NCI-H187 (cell line): ENCODE results near the gene FCRL4.
"Not testable (repeated sequence)": the region's sequence is repeated elsewhere in the genome, so short reads cannot be mapped to it uniquely, and the experiment has no call there.

Experiments used
- DNase-seq, 2 experiments: peaks; one replicate each; lab custom pipeline; 2025; lab: John Stamatoyannopoulos, UW

FCRL4 gene

DNA sequence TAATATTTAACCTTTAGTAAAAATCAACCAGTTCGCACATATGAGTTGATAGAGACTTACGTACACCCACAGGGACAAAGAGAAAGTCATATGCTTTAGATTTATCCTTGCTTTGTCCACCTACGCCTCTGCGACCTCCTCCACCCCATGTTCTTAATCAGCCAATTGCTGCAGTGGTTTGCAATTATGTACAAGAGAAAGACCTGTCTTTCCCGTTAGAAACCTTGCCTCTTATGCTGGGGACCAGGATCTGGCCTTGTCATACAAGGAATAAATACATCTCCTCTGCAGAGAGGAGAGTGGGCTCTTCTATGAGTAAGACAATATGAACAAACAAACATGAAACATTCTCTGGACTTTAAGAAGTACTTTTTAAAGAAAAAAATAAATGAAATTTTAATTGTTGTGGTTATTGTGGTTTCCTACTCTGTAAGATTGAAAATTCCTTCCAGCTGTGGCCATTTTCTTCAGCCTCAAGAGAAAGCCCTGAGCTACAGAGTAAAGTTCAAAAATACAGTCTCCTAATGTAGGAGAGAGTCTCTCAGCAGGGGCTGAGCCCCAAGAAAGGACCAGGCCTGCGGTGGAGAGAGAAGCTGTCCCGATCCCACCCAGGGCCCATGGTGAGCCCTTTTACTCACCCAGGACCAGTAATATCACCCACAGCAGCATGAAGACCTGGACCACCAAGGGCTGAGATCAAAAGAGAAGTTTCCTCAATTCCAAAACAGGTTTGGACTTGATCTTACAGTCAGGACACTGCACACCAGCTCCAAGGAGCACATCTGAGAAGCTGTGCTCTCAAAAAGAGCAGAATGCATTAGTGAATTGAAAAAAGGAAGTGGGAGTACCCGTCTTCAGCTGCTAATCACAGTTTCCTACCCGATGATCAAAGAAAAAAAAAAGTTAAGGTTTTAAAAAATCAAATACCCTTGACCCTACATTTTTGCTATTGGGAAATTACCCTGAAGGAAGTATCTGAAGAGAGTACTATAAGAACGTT is 45.9 kb downstream of the FCRL4 start, which contains the start of gene FCRL5:
Gene FCRL5 (minus strand): TSS at position 822 of the 1,000 bp plus-strand sequence. CDS start 153 bp downstream, at position 669.
- no peak for DNase-seq

DNA sequence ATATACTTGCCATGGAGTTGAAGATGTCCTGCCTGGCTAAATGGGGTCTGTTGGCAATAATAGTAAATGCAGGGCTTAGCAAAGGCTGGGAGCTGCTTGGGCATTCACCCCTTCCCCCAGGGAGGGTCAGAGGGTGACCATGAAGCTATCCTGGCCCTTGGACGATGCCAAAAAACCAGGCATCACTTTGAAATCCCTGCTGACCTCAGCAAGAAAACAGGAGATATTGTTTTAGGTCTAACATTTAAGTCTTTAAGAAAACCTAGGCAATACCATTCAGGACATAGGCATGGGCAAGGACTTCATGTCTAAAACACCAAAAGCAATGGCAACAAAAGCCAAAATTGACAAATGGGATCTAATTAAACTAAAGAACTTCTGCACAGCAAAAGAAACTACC is 49.8 kb downstream of the FCRL4 start:
- not testable (repeated sequence) for DNase-seq

DNA sequence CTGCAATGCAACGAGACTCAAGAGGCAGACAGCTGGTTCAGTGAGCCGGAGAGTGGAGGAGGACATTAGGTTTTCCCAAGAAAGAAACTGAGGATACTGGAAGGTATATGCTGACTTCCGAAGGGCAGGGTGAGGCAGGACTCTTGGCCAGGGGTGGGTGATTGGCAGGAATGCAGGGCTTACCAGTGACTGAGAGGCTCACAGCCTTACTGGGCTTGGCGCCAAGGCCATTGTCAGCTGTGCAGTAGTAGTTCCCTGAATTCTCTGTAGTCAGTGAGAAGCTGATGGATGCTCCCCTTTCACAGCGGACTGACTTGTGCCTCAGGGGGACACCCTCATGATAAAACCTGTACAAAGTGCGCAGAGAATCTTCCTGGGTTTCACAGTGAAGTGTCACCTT is 55.2 kb downstream of the FCRL4 start:
- no peak for DNase-seq

DNA sequence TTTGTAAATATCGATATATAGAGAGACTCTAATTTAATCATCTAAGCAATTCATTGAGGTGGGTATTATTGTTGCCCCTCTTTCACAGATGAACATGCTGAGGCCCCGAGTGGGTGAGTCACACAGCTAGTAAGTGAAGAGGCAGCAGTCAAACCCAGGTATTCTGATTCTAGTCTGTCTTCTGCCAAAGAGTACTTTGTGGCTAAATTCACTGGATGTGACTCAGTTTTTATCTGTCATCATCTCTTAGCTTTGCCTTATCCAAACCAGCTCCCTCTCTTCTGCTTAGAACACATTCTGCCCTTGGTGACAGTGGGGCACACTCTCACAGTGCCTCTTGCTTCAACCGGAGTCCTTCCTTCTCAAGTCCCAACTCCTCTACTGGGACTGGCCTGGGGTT is 57.0 kb downstream of the FCRL4 start:
- no peak for DNase-seq

DNA sequence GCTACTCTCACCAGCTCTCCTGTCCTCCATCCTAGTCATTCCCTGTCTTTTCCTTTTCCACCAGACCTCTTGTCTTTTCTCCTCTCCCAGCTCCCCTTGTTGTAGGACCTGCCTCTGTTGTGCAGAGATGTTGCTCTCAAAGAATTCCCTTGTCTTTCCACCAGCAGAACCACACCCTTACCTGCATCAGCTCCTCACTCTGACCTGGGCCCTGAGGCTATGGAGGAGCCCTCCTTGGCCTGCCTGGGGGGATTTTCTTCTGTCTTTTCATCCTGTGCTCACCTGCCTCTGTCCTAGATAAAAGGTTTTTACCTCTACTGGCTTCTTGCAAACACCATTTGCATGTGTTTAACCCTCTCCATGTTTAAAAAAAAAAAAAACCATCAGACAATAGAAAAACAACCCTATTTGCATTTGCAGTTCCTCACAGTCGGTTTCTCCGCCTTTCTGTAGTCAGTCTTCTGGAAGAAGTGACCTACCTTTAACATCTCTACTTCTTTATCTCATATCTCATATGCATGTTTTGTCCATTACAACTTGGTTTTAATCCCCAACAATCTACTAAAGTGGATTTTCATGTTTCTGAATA is 57.6 kb downstream of the FCRL4 start:
- no peak for DNase-seq

DNA sequence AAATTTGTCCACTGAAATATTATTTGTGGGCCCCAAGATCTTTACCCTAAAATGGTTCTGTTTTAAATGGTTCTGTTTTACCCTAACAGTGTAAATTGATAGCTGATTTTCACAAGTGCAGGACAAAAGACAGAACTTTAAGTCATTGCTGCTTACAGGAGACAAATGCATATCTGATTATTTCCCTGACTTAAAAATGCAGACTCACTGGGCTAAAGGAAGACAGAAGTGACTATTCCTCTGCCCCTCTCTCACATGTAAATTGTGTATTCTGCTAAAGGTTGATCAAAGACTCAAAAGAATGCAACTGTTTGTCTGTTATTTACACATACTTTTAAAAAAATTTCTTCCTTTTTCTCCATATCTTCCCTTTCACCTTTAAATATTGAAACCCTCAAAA is 58.3 kb downstream of the FCRL4 start:
- no peak for DNase-seq

DNA sequence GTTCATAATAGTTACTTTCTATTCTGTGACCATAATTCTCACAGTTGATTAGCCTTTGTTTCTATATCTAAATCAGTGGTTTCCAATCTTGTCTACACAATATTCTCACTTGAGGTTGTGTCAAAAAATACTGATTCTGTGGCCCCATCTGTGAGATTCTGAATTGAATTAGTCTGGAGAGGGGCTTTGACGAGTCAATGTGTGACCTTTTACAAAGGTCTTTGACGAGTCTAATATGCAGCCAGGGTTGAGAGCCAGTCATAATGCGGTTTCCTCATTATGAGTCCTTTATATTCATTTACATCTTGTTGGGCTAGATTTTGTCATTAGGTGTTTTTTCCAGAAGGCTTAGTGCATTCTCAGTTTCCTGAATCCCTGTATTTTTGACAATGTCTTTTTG is 65.3 kb downstream of the FCRL4 start:
- no peak for DNase-seq

DNA sequence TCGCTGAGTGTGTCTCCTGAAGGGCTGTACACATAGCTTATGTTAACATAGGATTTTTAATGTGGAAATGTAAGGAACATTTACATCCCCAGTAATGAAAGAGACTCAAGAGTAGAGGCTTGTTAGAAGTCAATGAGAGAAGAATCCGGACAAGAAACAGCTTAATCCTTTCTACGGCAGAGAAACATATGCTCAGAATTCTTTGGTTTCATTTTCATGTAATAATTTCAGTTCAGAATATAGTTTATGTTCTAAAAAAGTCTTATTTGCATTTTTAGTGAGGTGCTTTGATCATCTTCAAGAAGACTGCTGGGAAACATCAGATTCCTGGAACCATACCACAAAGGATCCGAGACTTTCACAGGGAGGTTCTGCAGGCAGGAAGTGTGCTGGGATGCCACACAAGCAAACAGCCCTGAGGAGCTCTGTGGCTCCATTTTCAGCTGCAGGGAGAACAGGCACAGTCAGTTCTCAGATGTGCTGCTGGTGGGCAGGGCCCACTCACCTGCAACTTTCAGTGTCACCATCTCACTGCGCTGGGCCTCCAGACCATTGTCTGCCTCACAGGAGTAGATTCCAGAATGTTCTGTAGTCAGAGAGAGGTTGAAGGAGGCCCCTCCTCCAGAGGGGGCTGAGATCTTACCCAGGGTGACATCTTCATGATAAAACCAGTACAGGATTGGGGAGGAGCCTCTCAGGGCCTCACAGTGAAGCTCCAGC is 74.0 kb downstream of the FCRL4 start:
- DNase-seq: no peak
